Small intestine (tissue), 7 donors: ENCODE measurements around the gene HMCN2. TPM values are rescaled to one million over a fixed set of nuclear protein-coding genes. Genes with fewer than 3 reads are reported as not detected.
A peak's percentile ranks its signal among the peaks of the same experiment; 100 is the strongest.

Experiments used
- DNase-seq, 2 donors: peaks; one replicate each; pipeline versions ENCODE4 v3.0.0 to v3.0.0-alpha.2; 2013
- FAIRE-seq: peaks from 2 replicates; lab custom pipeline; 2012; peaks lifted over from hg19 to GRCh38; lab: Jason Lieb, UNC
- H3K27ac ChIP-seq, 3 donors: one replicate each; pipeline ENCODE4 v1.5.1; 2013; ENCODE audit warnings: low read length in 2 of 3, mild to moderate bottlenecking in 2 of 3, control low read depth in 1 of 3, inconsistent platforms in 1 of 3, low read depth in 1 of 3, moderate library complexity in 1 of 3
- H3K27me3 ChIP-seq, 3 donors: one replicate each; pipeline ENCODE4 v1.6.1; 2013; ENCODE audit warnings: low read length in 3 of 3, inconsistent platforms in 1 of 3; ENCODE audit not compliant: control insufficient read depth in 3 of 3, insufficient read depth in 3 of 3
- H3K36me3 ChIP-seq, 3 donors: one replicate each; pipeline ENCODE4 v1.6.1; 2013; ENCODE audit warnings: low read length in 3 of 3, inconsistent platforms in 1 of 3, low read depth in 1 of 3, mild to moderate bottlenecking in 1 of 3, moderate library complexity in 1 of 3; ENCODE audit not compliant: control insufficient read depth in 3 of 3, insufficient read depth in 2 of 3
- H3K4me1 ChIP-seq, 3 donors: one replicate each; pipeline ENCODE4 v1.6.1; 2013; ENCODE audit warnings: low read length in 2 of 3, inconsistent platforms in 1 of 3, low read depth in 1 of 3, mild to moderate bottlenecking in 1 of 3, moderate library complexity in 1 of 3; ENCODE audit not compliant: control insufficient read depth in 3 of 3, insufficient read depth in 2 of 3
- H3K4me3 ChIP-seq, 3 donors: one replicate each; pipeline ENCODE4 v1.5.1; 2013; ENCODE audit warnings: low read length in 3 of 3, control low read depth in 1 of 3, inconsistent platforms in 1 of 3, low read depth in 1 of 3, mild to moderate bottlenecking in 1 of 3, moderate library complexity in 1 of 3
- H3K9me3 ChIP-seq, 2 donors: one replicate each; pipeline ENCODE4 v1.6.1; 2013; ENCODE audit warnings: low read depth in 1 of 2, low read length in 1 of 2; ENCODE audit not compliant: control insufficient read depth in 2 of 2, insufficient read depth in 1 of 2
- WGBS, 3 donors: extraction: QIAGEN DNeasy Blood & Tissue Kit; methylation state at CpG; one replicate each; pipeline ENCODE4 v1.1.7; 2013; 5-methylcytosine and 5-hydroxymethylcytosine counted together
- polyA plus RNA-seq, 4 donors: library from polyadenylated mRNA; stranded (reverse) in 3 of 4; unstranded in 1 of 4; fragments of 200-250 nt in 3 of 4; fragments of 120-200 nt in 1 of 4; gene quantifications; one replicate each; pipeline versions ENCODE4 v1.2.1 to v1.2.3, GENCODE V29; 2013
- donor health status: healthy with polysubstance abuse.
- donor health status: control.
- donor health status: control.
- donor health status: Bipolar disorder and iron deficiency.
- donor health status: healthy.

HMCN2 gene
- polyA plus RNA-seq, 4 donors, result 1.1 to 19.4 (median 10.6) TPM; not detected in 1

GRCh38 chr9:130325921-130326320 is 60.4 kb downstream of the HMCN2 start:
- Histone ChIP-seq H3K27me3 (peaks cover 0 to 40% (median 6%) of the 10 kb centered on the region in 3 donors), H3K4me3 (no peak overlapping the region), H3K4me1 (peaks cover 0 to 22% (median 0%) of the 10 kb centered on the region in 3 donors), H3K9me3 (no peaks in the 10 kb centered on the region), H3K27ac (no peak overlapping the region), H3K36me3 (no peaks in the 10 kb centered on the region)
- FAIRE-seq (no peak), DNase-seq (no peak)
- 70 to 89% (median 82%) methylated on average over 5 to 7 of the region's 7 CpGs for WGBS, 3 donors

GRCh38 chr9:130327070-130327780 is 61.7 kb downstream of the HMCN2 start:
- no peak for FAIRE-seq
- no peak for DNase-seq
- H3K27ac ChIP-seq, result peak overlapping the region in 1 of 3 donors; percentile 82
- 49 to 71% (median 56%) methylated on average over 14 to 15 of the region's 15 CpGs for WGBS, 3 donors
- no peaks in the 10 kb centered on the region for H3K36me3 ChIP-seq
- no peak overlapping the region for H3K4me3 ChIP-seq
- peaks cover 0 to 25% (median 0%) of the 10 kb centered on the region in 3 donors for H3K4me1 ChIP-seq
- peaks cover 0 to 30% (median 0%) of the 10 kb centered on the region in 3 donors for H3K27me3 ChIP-seq
- H3K9me3 ChIP-seq, result no peaks in the 10 kb centered on the region

GRCh38 chr9:130327781-130328348 is 62.3 kb downstream of the HMCN2 start:
- Histone ChIP-seq H3K9me3 (no peaks in the 10 kb centered on the region), H3K36me3 (no peaks in the 10 kb centered on the region), H3K27me3 (peaks cover 0 to 29% (median 0%) of the 10 kb centered on the region in 3 donors), H3K27ac (peak overlapping the region in 2 of 3 donors; percentile 11 to 82), H3K4me1 (peaks cover 0 to 23% (median 0%) of the 10 kb centered on the region in 3 donors), H3K4me3 (no peak overlapping the region)
- DNase-seq (no peak), FAIRE-seq (no peak)
- WGBS, 3 donors, result 40 to 44% (median 44%) methylated on average over 16 to 19 of the region's 19 CpGs

- H3K27me3 ChIP-seq, result peaks cover 0 to 26% (median 0%) of the 10 kb centered on the region in 3 donors
- no peaks in the 10 kb centered on the region for H3K9me3 ChIP-seq
- no peak overlapping the region for H3K4me3 ChIP-seq
- peak in 1 of 2 donors; percentile 27 for DNase-seq
- WGBS, 3 donors, result 20 to 23% (median 20%) methylated on average over 15 of the region's 15 CpGs
- FAIRE-seq, result no peak
- peak overlapping the region in 2 of 3 donors; percentile 11 to 82 for H3K27ac ChIP-seq
- H3K36me3 ChIP-seq, result no peaks in the 10 kb centered on the region
- H3K4me1 ChIP-seq, result peaks cover 0 to 18% (median 0%) of the 10 kb centered on the region in 3 donors
Measured at GRCh38 chr9:130328349-130328801, 62.8 kb downstream of the HMCN2 start.

GRCh38 chr9:130329061-130329460 is 63.5 kb downstream of the HMCN2 start:
- no peak for FAIRE-seq
- H3K4me1 ChIP-seq, result peaks cover 0 to 20% (median 0%) of the 10 kb centered on the region in 3 donors
- no peaks in the 10 kb centered on the region for H3K36me3 ChIP-seq
- no peaks in the 10 kb centered on the region for H3K9me3 ChIP-seq
- WGBS, 3 donors, result 47 to 74% (median 53%) methylated on average over 2 of the region's 2 CpGs
- H3K4me3 ChIP-seq, result no peak overlapping the region
- no peak for DNase-seq
- peaks cover 0 to 29% (median 0%) of the 10 kb centered on the region in 3 donors for H3K27me3 ChIP-seq
- H3K27ac ChIP-seq, result peak overlapping the region in 1 of 3 donors; percentile 70

GRCh38 chr9:130330202-130330862 is 64.8 kb downstream of the HMCN2 start:
- DNase-seq (no peak), FAIRE-seq (no peak)
- WGBS, 3 donors, result 60 to 70% (median 62%) methylated on average over 20 of the region's 20 CpGs
- Histone ChIP-seq H3K4me3 (no peak overlapping the region), H3K4me1 (peaks cover 0 to 20% (median 0%) of the 10 kb centered on the region in 3 donors), H3K36me3 (no peaks in the 10 kb centered on the region), H3K9me3 (no peaks in the 10 kb centered on the region), H3K27me3 (peaks cover 0 to 31% (median 0%) of the 10 kb centered on the region in 3 donors), H3K27ac (peak overlapping the region in 1 of 3 donors; percentile 89)

- peaks cover 0 to 31% (median 3%) of the 10 kb centered on the region in 3 donors for H3K27me3 ChIP-seq
- no peak overlapping the region for H3K4me3 ChIP-seq
- H3K4me1 ChIP-seq, result peaks cover 0 to 20% (median 0%) of the 10 kb centered on the region in 3 donors
- FAIRE-seq (no peak), DNase-seq (no peak)
- peak overlapping the region in 1 of 3 donors; percentile 89 for H3K27ac ChIP-seq
- no peaks in the 10 kb centered on the region for H3K36me3 ChIP-seq
- WGBS, 3 donors, result 76 to 83% (median 80%) methylated on average over 14 of the region's 14 CpGs
- no peaks in the 10 kb centered on the region for H3K9me3 ChIP-seq
Measured at GRCh38 chr9:130331061-130331460, 65.5 kb downstream of the HMCN2 start.

GRCh38 chr9:130331573-130331972 is 66.0 kb downstream of the HMCN2 start:
- H3K4me1 ChIP-seq, result peaks cover 0 to 20% (median 0%) of the 10 kb centered on the region in 3 donors

More at GRCh38 chr9:130331573-130331972, 66.0 kb downstream of the HMCN2 start:
- 37 to 58% (median 47%) methylated on average over 13 of the region's 13 CpGs for WGBS, 3 donors
- peak overlapping the region in 2 of 3 donors; percentile 62 to 89 for H3K27ac ChIP-seq
- no peaks in the 10 kb centered on the region for H3K36me3 ChIP-seq
- DNase-seq (peak in 1 of 2 donors; percentile 42), FAIRE-seq (no peak)
- H3K9me3 ChIP-seq, result no peaks in the 10 kb centered on the region
- H3K4me3 ChIP-seq, result no peak overlapping the region
- H3K27me3 ChIP-seq, result peaks cover 0 to 29% (median 3%) of the 10 kb centered on the region in 3 donors
